ENCODE data around the gene SYNE1. TPM values are rescaled to one million over a fixed set of nuclear protein-coding genes. Genes with fewer than 3 reads are reported as not detected.

SYNE1 gene
- total RNA-seq, 2 experiments from 2014 or later, result 25.8 to 25.9 TPM

DNA sequence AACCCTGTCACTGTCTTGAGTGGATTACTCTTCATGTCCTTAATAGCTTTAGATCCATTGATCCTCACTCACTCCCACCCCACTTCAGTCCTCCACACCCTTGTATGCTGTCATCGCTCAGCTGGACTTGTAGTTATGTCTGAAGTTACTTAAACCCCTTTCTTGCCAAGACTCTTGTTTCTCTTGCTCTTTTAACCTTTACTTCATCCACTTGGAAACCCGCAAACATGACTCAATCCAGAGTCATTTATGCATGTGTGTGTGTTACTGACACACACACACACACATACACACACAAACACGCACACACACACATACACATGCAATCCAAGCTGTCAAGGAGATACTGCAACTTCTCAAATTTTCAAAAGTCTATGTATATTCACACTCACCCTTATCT lies 341.8 kb downstream of the SYNE1 start:
- CTCF ChIA-PET, result interaction anchor here (1.0 to 1.2 kb wide), 2 partner anchors 27 to 43 kb away, joined by 3 to 4 read pairs; no protein-coding TSS in a partner anchor
- Mint-ChIP-seq H3K4me3 (no peak overlapping the region), H3K9me3 (no peaks in the 10 kb centered on the region), H3K36me3 (peaks cover 11% of the 10 kb centered on the region), H3K27me3 (no peaks in the 10 kb centered on the region), H3K4me1 (ENCODE audit: low read depth) (peaks cover 24% of the 10 kb centered on the region), H3K27ac (no peak overlapping the region)
- no peak for DNase-seq
- intact Hi-C loops (cut with micrococcal nuclease), result no loop called here
- POLR2A ChIA-PET, result no interaction called here

DNA sequence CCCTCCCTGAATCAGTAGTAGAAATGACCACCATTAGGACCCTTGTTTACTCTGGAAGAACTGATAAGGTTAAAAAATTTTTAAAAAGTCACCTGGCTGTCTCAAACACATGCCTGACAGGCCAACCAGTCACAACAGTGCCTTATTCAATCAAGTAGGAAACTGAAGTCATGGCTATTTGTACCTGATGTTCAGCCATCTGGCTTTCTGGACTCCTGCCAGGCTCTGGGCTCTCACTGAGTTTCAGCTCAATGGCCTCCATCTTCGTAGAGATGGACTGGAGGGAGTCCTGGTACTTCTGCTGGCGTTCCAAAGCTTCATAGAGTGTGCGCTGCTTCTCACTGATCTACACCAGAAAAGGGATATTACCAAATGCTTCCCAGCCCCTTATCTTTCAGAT lies 343.8 kb downstream of the SYNE1 start:
- Mint-ChIP-seq H3K27me3 (no peaks in the 10 kb centered on the region), H3K4me1 (ENCODE audit: low read depth) (peaks cover 11% of the 10 kb centered on the region), H3K27ac (no peak overlapping the region), H3K9me3 (no peaks in the 10 kb centered on the region), H3K4me3 (no peak overlapping the region), H3K36me3 (peaks cover 11% of the 10 kb centered on the region)
- no peak for DNase-seq
- intact Hi-C loops (cut with micrococcal nuclease), result no loop called here
- ChIA-PET CTCF (interaction anchor here (1.5 kb wide), 1 partner anchor 45 kb away, joined by 5 read pairs; no protein-coding TSS in a partner anchor), POLR2A (no interaction called here)

DNA sequence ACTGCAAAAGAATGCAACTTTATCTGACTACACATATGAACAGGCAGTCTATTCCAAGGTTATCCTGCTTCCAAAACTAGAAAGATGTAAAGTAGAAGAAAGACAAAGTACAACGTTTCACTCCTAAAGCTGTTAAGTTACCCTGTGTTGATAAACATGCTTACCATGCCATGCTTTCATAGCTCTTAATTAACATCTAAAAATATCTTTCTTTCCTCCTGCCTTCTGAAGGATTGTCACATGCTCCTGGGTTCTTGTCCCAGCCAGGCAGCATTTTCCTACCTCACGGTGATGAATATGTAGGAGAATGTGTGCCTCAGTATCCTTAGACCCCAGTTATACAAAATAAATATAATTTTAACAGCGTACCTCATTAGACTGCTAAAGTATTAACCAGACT lies 344.6 kb downstream of the SYNE1 start:
- peaks cover 7% of the 10 kb centered on the region for H3K4me1 Mint-ChIP-seq (ENCODE audit: low read depth)
- H3K27ac Mint-ChIP-seq, result no peak overlapping the region
- CTCF ChIA-PET, result interaction anchor here (1.5 kb wide), 1 partner anchor 46 kb away, joined by 5 read pairs; no protein-coding TSS in a partner anchor

DNA sequence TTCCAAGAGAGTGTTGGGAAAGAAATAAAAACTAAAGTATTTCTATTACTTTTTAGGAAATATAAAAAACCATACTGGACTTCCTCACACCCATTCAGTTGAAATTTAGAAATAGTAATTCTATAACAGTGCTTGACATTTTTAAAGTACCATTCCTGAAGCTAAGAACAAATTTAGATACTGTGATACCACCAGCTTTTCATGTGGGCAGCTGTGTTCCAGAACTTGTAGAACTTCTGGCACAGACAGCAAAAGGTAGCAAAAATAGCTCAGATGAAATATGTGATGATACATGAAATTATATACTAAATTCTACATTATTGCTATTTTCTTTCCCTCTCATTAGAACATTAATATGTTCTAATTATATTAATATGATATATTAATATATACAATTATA lies 346.5 kb downstream of the SYNE1 start:
- POLR2A ChIA-PET, result no interaction called here
- intact Hi-C loops (cut with micrococcal nuclease), result no loop called here
- no peaks in the 10 kb centered on the region for H3K9me3 Mint-ChIP-seq

More for the DNA sequence above, 344.6 kb downstream of the SYNE1 start:
- DNase-seq, result no peak
- H3K9me3 Mint-ChIP-seq, result no peaks in the 10 kb centered on the region
- POLR2A ChIA-PET, result interaction anchor here (1.3 kb wide), 1 partner anchor 9 kb away, joined by 7 read pairs; no protein-coding TSS in a partner anchor
- H3K4me3 Mint-ChIP-seq, result no peak overlapping the region
- peaks cover 11% of the 10 kb centered on the region for H3K36me3 Mint-ChIP-seq
- no peaks in the 10 kb centered on the region for H3K27me3 Mint-ChIP-seq
- intact Hi-C loops (cut with micrococcal nuclease), result no loop called here

DNA sequence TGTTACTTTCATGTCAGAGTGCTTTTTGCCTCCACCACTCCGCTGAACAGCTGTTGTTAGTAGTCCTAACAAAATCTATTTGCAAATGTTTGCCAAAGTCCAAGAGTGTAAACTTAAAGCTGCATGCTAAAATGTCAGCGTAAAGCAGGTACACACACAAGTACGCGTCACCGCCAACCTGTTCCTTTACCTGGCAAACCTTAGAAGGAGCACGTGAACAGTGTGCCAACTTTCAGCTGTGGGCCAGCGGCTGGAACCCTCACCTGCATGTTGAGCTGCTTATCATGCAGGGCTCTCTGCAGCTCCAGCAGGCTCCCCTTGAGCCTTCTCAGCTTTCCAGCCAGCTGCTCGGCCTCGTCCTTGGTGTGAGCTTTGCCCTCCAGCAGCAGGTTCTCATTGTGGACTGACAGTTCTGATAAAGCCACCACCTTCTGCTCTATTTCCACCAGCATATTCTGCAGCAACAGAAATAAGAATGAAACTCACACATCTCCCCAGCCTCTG lies 359.3 kb downstream of the SYNE1 start:
- Mint-ChIP-seq H3K4me1 (ENCODE audit: low read depth) (no peaks in the 10 kb centered on the region), H3K27me3 (no peaks in the 10 kb centered on the region), H3K27ac (no peak overlapping the region), H3K9me3 (no peaks in the 10 kb centered on the region), H3K4me3 (no peak overlapping the region), H3K36me3 (peaks cover 10% of the 10 kb centered on the region)
- ChIA-PET CTCF (interaction anchor here (0.7 kb wide), 1 partner anchor 153 kb away, joined by 3 read pairs; no protein-coding TSS in a partner anchor), POLR2A (no interaction called here)
- intact Hi-C loops (cut with micrococcal nuclease), result no loop called here
- no peak for DNase-seq

More for the DNA sequence above, 346.5 kb downstream of the SYNE1 start:
- H3K4me3 Mint-ChIP-seq, result no peak overlapping the region
- no peaks in the 10 kb centered on the region for H3K4me1 Mint-ChIP-seq (ENCODE audit: low read depth)
- H3K36me3 Mint-ChIP-seq, result peaks cover 10% of the 10 kb centered on the region
- DNase-seq, result no peak
- CTCF ChIA-PET, result interaction anchor here (0.8 kb wide), 1 partner anchor 48 kb away, joined by 3 read pairs; no protein-coding TSS in a partner anchor
- no peak overlapping the region for H3K27ac Mint-ChIP-seq
- no peaks in the 10 kb centered on the region for H3K27me3 Mint-ChIP-seq

DNA sequence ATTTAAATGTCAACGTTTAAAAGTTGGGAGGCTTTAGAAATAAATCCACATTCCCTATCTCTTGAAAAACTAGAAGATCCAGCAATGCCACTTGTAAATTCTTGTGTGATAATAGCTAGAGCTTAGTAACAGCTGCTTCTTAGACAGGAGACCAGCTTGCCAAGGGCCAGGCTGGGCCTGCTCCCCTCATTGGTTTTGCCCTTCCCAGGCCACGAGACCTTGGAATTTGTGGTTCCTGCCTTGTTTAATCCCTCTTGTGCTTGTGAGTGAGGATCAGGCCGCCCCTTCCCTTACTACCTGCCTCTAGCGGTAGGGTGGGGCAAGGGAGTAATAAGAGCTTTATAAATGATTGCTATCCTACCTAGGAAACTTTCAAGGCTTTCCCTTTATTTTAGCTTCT lies 363.5 kb downstream of the SYNE1 start:
- H3K27me3 Mint-ChIP-seq, result no peaks in the 10 kb centered on the region
- H3K9me3 Mint-ChIP-seq, result no peaks in the 10 kb centered on the region
- H3K27ac Mint-ChIP-seq, result no peak overlapping the region
- ChIA-PET POLR2A (no interaction called here), CTCF (interaction anchor here (0.9 kb wide), 1 partner anchor 65 kb away, joined by 4 read pairs; no protein-coding TSS in a partner anchor)
- peaks cover 16% of the 10 kb centered on the region for H3K4me1 Mint-ChIP-seq (ENCODE audit: low read depth)
- H3K36me3 Mint-ChIP-seq, result peaks cover 14% of the 10 kb centered on the region
- H3K4me3 Mint-ChIP-seq, result no peak overlapping the region
- intact Hi-C loops (cut with micrococcal nuclease), result no loop called here
- DNase-seq, result no peak

DNA sequence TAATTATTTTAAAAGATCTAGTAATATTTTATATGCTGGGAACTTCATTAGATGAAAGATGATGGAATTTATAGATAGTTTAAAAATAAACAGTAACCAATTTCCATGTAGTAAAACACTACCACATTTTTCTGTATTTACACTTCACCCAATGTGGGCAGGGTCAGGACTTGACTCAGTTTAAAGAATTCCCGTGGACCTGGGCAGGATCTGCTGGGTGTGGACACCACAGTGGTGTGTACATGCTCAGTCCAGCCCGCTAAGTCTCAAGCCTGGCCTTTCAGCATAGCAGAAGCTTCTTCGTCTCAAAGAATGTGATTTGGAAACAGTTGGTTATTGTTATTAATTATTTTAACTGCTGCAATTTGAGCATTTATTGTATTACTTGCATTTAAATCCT lies 364.2 kb downstream of the SYNE1 start:
- intact Hi-C loops (cut with micrococcal nuclease), result no loop called here

DNA sequence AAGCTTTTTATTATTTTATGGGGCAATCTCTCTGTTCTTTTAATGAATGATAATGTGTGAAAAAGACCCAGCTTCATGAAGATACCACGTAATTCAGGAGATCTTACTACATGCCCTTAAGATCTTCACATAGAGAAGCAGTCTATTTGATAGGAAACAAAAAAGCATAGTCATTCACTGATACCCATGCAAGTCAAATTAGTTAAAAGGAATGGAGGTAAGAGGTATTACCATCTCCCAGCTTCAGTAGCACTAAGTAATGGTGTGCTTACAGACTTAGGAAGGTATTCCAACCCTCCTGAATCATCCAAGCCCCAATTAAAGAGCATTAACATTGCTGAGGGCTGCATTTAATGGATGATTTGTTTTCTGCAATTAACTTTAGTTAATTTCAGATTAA lies 364.7 kb downstream of the SYNE1 start:
- no peak for DNase-seq
- Mint-ChIP-seq H3K27me3 (no peaks in the 10 kb centered on the region), H3K4me1 (ENCODE audit: low read depth) (peaks cover 16% of the 10 kb centered on the region), H3K4me3 (no peak overlapping the region), H3K36me3 (peaks cover 13% of the 10 kb centered on the region), H3K27ac (no peak overlapping the region), H3K9me3 (no peaks in the 10 kb centered on the region)
- intact Hi-C loops (cut with micrococcal nuclease), result no loop called here
- ChIA-PET POLR2A (no interaction called here), CTCF (interaction anchor here (0.9 to 2.5 kb wide), 2 partner anchors 17 to 507 kb away, joined by 3 to 10 read pairs; no protein-coding TSS in a partner anchor)

More for the DNA sequence above, 364.2 kb downstream of the SYNE1 start:
- Mint-ChIP-seq H3K27ac (no peak overlapping the region), H3K27me3 (no peaks in the 10 kb centered on the region), H3K4me1 (ENCODE audit: low read depth) (peaks cover 16% of the 10 kb centered on the region), H3K9me3 (no peaks in the 10 kb centered on the region), H3K36me3 (peaks cover 14% of the 10 kb centered on the region), H3K4me3 (no peak overlapping the region)
- no peak for DNase-seq
- ChIA-PET CTCF (interaction anchor here (0.9 kb wide), 1 partner anchor 16 kb away, joined by 3 read pairs; no protein-coding TSS in a partner anchor), POLR2A (no interaction called here)

DNA sequence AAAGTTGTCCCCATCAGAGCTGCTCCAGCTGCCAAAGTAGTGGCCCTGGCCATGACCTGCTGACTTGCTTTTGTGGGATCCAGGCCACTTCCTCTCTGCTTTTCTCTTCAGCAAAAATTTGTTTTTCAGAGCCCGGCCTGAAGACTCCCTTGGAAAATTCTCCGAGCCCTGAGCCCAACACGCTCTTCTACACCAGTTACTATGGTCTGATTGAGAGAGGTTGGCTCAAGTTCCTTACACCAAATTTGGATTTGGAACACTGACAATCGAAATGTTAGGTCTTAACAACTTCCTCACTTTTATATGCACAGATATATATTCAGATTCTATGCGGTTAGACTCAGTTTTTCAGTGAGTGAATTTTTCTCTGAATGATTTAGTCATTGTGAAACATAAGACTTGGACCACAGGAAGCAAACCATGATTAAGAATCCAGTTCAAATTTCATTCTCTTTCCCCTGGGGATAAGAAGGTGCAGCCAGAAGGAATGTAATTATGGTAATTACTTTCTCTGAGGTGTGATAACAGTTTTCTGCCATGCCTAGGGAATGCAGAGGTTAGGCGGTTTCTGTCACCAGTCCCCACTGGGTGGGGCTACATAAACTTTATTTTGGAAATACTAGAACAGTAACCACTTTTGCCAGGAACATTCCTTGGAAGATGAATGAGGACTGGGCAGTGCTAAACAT lies 365.2 kb downstream of the SYNE1 start:
- Mint-ChIP-seq H3K4me1 (ENCODE audit: low read depth) (peaks cover 16% of the 10 kb centered on the region), H3K4me3 (no peak overlapping the region), H3K27ac (no peak overlapping the region), H3K9me3 (no peaks in the 10 kb centered on the region), H3K36me3 (peaks cover 16% of the 10 kb centered on the region), H3K27me3 (no peaks in the 10 kb centered on the region)
- no peak for DNase-seq
- intact Hi-C loops (cut with micrococcal nuclease), result no loop called here
- CTCF ChIA-PET, result interaction anchor here (0.6 to 2.5 kb wide), 3 partner anchors 66 to 507 kb away, joined by 3 to 10 read pairs (median 7); no protein-coding TSS in a partner anchor
- POLR2A ChIA-PET, result interaction anchor here (0.8 kb wide), 1 partner anchor 30 kb away, joined by 3 read pairs; no protein-coding TSS in a partner anchor

DNA sequence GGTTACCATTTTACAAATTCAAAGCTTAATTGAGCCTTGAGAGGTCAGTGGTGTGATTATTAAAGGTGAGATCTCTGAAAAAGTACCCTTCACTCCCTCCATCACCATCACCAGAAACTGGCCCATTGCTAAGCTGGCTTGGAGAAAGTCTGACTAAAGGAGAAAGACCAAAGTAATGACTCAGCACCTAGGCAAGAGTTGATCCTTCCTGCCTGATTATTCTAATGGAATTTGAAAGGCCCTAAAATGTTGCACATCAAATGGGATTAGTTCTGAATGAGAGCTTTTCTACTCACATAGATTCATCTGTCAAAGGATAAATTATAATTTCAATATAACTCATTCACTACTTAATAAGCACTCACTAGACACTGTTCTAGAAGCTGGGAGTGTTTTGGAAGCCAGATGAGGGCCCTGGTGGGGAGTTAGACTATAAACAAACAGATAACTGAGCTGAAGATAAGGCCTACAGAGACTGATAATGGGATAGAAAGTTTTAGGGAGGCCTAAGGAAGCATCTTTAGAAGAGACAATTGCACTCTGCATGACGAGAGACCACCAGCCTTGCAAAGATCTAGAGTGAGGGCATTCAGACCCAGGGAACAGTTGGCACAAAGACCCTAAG lies 366.7 kb downstream of the SYNE1 start:
- Mint-ChIP-seq H3K4me1 (ENCODE audit: low read depth) (peaks cover 16% of the 10 kb centered on the region), H3K27me3 (no peaks in the 10 kb centered on the region), H3K9me3 (no peaks in the 10 kb centered on the region), H3K36me3 (peaks cover 17% of the 10 kb centered on the region), H3K4me3 (no peak overlapping the region), H3K27ac (no peak overlapping the region)
- ChIA-PET POLR2A (no interaction called here), CTCF (interaction anchor here (0.6 to 2.5 kb wide), 6 partner anchors 12 to 594 kb away, joined by 3 to 10 read pairs (median 4); no protein-coding TSS in a partner anchor)
- DNase-seq, result no peak
- intact Hi-C loops (cut with micrococcal nuclease), result no loop called here

DNA sequence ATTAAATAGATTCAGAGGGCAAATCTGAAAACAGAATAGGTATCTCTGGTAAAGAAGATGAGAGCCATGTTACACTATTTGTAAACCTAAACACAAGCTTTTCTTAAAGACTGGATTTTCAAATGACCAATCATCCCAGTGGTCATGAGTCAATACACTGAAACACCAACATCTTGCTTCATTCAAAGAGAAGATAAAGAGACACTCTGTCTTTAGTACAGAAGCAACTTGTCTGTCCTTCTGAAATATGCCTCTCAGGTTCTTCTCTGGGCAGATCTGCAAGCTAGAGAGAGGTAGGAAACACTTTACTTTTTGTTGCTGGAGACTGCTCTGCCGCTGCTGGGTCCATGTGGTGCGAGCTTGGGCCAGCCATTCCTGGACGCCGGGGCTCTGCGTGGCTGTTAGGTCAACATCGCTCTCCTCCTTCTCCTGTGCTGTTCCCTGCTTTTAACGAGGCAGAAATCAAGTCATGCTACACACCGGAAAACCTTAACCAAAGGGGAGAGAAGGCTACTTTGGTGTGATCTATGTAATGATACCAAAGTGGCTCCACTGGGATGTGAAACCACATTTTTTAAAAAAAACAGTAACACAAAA lies 368.2 kb downstream of the SYNE1 start:
- Mint-ChIP-seq H3K27ac (no peak overlapping the region), H3K36me3 (peaks cover 24% of the 10 kb centered on the region), H3K4me1 (ENCODE audit: low read depth) (peaks cover 16% of the 10 kb centered on the region), H3K27me3 (no peaks in the 10 kb centered on the region), H3K4me3 (no peak overlapping the region), H3K9me3 (peaks cover 2% of the 10 kb centered on the region)
- ChIA-PET POLR2A (no interaction called here), CTCF (interaction anchor here (1.2 to 2.2 kb wide), 3 partner anchors 20 to 578 kb away, joined by 4 to 11 read pairs (median 6); no protein-coding TSS in a partner anchor)
- DNase-seq, result no peak
- intact Hi-C loops (cut with micrococcal nuclease), result loop anchor here (1.0 kb wide), 4 partner anchors 63 to 594 kb away; no protein-coding TSS in a partner anchor
